ENCODE results near the gene EEPD1.

The EEPD1 gene

DNA sequence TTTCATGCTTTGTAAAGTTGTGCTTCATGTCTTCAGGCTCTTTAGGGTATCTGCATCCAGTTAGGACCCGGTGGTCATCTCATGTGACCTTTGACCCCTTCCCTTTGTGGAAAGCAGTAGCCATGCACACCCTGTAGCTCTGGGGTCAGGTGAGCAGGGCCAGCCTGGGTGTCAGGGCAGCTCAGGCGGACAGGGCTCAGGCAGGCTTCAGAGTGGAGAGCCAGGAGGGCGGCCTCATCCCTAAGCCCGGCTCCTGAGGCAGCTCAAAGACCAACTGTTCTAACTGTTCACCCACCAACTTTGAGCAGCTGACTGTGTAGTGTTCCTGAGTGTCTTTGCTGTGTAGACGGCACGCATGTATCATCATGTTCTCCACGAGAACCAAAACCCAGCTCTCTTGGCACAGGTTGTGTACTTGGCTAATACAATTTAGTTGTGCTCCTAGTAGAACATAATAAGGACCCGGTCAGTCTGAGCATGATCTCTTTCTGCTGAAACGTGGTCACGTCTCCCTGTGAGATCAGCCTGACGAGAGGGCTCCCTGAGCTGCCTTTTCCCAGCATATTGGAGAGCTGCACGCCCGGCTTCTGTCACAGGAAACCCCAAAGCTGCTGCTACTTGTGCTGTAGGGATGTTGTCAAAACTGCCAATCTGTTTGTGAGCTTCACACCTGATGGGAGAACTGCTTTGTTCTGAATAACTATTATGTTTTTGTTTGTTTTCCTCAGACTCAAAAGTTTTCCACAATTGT, 30.0 kb downstream of the EEPD1 start:
- H3K4me3 ChIP-seq (ENCODE audit: low read depth, low read length): no peak overlapping the region
- peaks cover 5% of the 10 kb centered on the region; the same call in 1 of the 2 replicates for H3K4me1 ChIP-seq (ENCODE audit: control insufficient read depth, insufficient read depth, low read length)
- H3K9me3 ChIP-seq (ENCODE audit: control insufficient read depth, insufficient read depth, low read depth, low read length): no peaks in the 10 kb centered on the region
- H3K27me3 ChIP-seq (ENCODE audit: control insufficient read depth, insufficient read depth, low read length): no peaks in the 10 kb centered on the region
- no peak overlapping the region for H3K27ac ChIP-seq (ENCODE audit: low read depth, low read length)
- H3K36me3 ChIP-seq (ENCODE audit: control insufficient read depth, insufficient read depth, low read length): no peaks in the 10 kb centered on the region
- H3K9ac ChIP-seq (ENCODE audit: low read length): no peak overlapping the region

DNA sequence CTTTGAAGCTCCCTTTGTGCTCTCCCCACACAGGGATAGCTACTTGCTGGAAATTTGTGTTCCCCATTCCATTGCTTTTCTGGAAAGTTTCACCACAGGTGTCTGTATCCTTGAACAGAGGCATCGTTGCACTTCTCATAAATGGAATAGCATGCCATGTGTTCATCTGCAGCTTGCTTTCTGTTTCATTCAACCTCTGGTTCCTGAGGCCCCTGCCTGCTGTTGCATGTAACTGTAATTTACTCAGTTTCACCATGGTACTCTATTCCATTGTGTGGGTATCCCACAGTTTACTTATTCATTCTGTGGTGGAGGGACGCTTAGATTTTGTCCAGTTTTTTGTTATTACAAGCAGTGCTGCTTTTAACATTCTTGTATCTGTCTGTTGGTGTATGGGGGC, 32.0 kb downstream of the EEPD1 start:
- no peaks in the 10 kb centered on the region for H3K27me3 ChIP-seq (ENCODE audit: control insufficient read depth, insufficient read depth, low read length)
- H3K4me3 ChIP-seq (ENCODE audit: low read depth, low read length): no peak overlapping the region
- no peaks in the 10 kb centered on the region for H3K36me3 ChIP-seq (ENCODE audit: control insufficient read depth, insufficient read depth, low read length)
- no peaks in the 10 kb centered on the region for H3K9me3 ChIP-seq (ENCODE audit: control insufficient read depth, insufficient read depth, low read depth, low read length)
- H3K27ac ChIP-seq (ENCODE audit: low read depth, low read length): no peak overlapping the region
- H3K9ac ChIP-seq (ENCODE audit: low read length): no peak overlapping the region
- peaks cover 9% of the 10 kb centered on the region; the same call in 1 of the 2 replicates for H3K4me1 ChIP-seq (ENCODE audit: control insufficient read depth, insufficient read depth, low read length)

DNA sequence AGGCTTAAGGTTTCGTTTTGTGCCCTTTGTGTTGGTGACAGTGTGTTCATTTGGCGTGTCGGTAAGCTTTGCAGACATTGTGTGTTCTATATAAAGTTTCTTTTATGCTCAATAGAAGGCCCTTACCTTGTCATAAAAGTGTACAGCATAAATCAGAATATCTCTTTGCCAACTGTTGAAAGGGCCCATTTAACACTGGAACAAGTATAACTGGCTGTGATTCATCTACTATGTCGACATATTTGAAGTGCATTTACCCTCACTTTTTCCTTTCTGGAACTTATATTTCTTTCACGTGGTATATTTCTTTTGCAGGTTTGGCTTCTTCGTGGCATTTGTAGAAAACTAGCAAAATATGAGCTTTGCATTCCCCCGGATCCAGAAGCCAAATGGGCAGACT, 32.7 kb downstream of the EEPD1 start:
- Histone ChIP-seq H3K36me3 (ENCODE audit: control insufficient read depth, insufficient read depth, low read length) (no peaks in the 10 kb centered on the region), H3K4me3 (ENCODE audit: low read depth, low read length) (no peak overlapping the region), H3K9me3 (ENCODE audit: control insufficient read depth, insufficient read depth, low read depth, low read length) (no peaks in the 10 kb centered on the region), H3K4me1 (ENCODE audit: control insufficient read depth, insufficient read depth, low read length) (peaks cover 9% of the 10 kb centered on the region; the same call in 1 of the 2 replicates), H3K27ac (ENCODE audit: low read depth, low read length) (no peak overlapping the region), H3K9ac (ENCODE audit: low read length) (no peak overlapping the region), H3K27me3 (ENCODE audit: control insufficient read depth, insufficient read depth, low read length) (no peaks in the 10 kb centered on the region)

DNA sequence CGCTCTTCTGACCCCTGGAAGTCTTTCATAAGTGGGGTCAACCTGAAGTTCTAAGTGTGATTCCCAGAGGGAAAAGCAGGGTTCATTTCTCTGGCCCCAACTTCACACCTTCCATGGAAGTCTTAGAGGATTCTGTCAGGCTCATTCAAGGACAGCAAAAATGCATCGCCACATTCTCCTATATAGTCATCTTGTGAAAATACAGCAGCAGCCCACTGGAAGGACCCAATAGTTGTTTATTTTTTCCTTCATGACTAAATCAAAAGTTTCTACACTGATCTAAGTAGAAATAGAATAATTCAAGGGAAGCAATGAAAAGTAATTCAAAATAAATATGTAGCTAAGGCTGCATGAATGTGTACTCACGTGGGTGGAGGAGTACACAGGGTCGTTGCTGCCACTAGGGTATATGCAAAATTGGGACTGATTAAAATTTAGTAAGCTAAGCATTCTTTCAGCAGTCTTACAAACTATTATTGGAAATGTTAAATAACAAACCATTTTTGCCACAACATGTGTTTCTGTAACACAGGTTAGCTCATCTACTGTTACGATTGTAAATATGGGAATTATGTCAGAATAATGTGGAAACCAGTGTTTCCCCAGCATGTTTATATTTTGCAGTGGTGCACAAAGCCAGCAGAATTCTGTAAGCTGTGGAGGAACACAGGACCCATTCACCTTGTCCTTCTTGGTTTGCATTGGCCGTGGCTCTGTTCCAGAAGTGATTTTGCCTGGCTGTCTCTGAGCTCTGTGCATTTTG, 33.5 kb downstream of the EEPD1 start:
- Histone ChIP-seq H3K36me3 (ENCODE audit: control insufficient read depth, insufficient read depth, low read length) (no peaks in the 10 kb centered on the region), H3K9ac (ENCODE audit: low read length) (no peak overlapping the region), H3K27ac (ENCODE audit: low read depth, low read length) (no peak overlapping the region), H3K27me3 (ENCODE audit: control insufficient read depth, insufficient read depth, low read length) (no peaks in the 10 kb centered on the region), H3K9me3 (ENCODE audit: control insufficient read depth, insufficient read depth, low read depth, low read length) (no peaks in the 10 kb centered on the region), H3K4me1 (ENCODE audit: control insufficient read depth, insufficient read depth, low read length) (peaks cover 9% of the 10 kb centered on the region; the same call in 1 of the 2 replicates), H3K4me3 (ENCODE audit: low read depth, low read length) (no peak overlapping the region)

DNA sequence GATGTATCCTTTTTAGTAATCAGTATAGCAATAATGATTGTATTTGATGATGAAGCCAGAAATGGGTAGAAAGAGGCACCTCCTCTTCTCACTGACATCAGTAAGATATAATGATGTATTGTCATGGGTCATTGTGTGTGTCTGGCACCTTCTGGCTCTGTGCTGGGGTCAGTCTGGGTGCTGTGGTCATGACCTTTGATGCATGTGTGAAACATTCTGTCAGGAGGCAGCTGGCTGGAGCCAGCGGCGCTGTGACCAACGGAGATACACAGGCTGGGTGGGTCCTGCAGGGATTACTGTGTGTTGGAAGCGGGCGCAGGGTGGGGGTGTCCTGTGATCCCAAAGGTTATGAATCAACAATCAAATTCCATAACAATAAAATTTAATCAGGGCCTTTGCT, 35.2 kb downstream of the EEPD1 start:
- Histone ChIP-seq H3K4me1 (ENCODE audit: control insufficient read depth, insufficient read depth, low read length) (peaks cover 4% of the 10 kb centered on the region; the same call in 1 of the 2 replicates), H3K27me3 (ENCODE audit: control insufficient read depth, insufficient read depth, low read length) (no peaks in the 10 kb centered on the region), H3K9ac (ENCODE audit: low read length) (no peak overlapping the region), H3K36me3 (ENCODE audit: control insufficient read depth, insufficient read depth, low read length) (no peaks in the 10 kb centered on the region), H3K4me3 (ENCODE audit: low read depth, low read length) (no peak overlapping the region), H3K9me3 (ENCODE audit: control insufficient read depth, insufficient read depth, low read depth, low read length) (no peaks in the 10 kb centered on the region), H3K27ac (ENCODE audit: low read depth, low read length) (no peak overlapping the region)

DNA sequence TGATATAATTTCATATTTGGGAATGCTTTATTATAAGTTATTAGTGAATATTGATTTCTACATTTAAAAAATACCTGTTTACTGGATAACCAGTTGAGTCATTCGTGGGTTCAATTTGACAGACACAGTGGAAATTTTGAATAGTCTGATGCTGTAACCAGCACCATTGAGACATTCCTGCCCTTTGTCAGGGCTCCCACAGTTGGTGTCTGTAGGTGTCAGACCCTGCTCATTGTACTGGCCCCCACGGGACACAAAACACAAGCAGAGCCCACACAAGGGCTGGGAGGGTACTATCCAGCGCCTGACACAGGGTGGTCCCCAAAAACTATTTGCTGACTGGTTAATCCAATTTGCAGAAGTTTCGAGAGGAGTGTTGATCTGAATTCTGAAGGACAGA, 35.9 kb downstream of the EEPD1 start:
- no peak overlapping the region for H3K27ac ChIP-seq (ENCODE audit: low read depth, low read length)
- no peaks in the 10 kb centered on the region for H3K9me3 ChIP-seq (ENCODE audit: control insufficient read depth, insufficient read depth, low read depth, low read length)
- no peaks in the 10 kb centered on the region for H3K36me3 ChIP-seq (ENCODE audit: control insufficient read depth, insufficient read depth, low read length)
- no peak overlapping the region for H3K9ac ChIP-seq (ENCODE audit: low read length)
- no peaks in the 10 kb centered on the region for H3K27me3 ChIP-seq (ENCODE audit: control insufficient read depth, insufficient read depth, low read length)
- H3K4me3 ChIP-seq (ENCODE audit: low read depth, low read length): no peak overlapping the region
- H3K4me1 ChIP-seq (ENCODE audit: control insufficient read depth, insufficient read depth, low read length): 0 out of 2 replicates have a peak, but pooled peaks cover 4% of the 10 kb centered on the region

DNA sequence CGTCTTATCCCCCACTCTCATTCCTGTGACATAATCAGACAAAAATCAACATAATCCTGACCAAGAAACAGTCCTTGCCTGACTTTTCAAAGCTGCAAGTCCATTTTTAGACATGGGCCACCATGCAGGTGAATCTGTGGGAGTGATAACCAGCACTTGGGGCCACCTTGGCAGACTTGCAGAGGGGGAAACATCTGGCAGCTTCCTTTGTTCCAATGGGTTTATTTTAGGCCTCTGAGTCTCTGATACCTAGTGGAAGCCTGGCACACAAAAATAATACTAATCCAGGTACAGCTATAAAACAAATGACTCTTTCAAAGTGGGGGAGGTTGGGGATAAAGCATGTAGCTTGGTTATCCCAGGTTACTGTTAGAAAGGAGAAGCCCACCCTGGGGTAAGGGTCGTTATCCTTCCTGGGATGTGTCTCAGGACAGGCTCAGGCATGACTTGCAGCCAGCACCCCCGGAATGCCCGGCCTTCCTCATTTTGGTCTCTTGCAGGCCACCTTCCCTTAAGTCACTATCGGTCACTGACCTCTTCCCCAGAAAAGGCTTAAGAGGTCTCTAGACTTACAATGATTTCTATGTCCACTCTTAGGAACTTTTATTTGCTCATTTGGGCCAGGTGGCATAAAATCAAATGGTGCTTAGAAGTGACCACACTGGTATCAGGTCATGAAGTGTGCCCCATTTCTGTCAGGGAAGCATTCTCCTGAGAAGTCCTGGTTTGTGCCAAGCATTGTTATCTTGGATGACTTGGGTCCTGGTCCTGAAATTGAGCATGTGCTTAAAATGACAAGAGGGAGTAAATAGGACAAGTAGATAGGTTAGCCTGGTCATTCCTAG, 37.6 kb downstream of the EEPD1 start:
- Histone ChIP-seq H3K9me3 (ENCODE audit: control insufficient read depth, insufficient read depth, low read depth, low read length) (no peaks in the 10 kb centered on the region), H3K9ac (ENCODE audit: low read length) (no peak overlapping the region), H3K27me3 (ENCODE audit: control insufficient read depth, insufficient read depth, low read length) (no peaks in the 10 kb centered on the region), H3K27ac (ENCODE audit: low read depth, low read length) (no peak overlapping the region), H3K36me3 (ENCODE audit: control insufficient read depth, insufficient read depth, low read length) (no peaks in the 10 kb centered on the region), H3K4me1 (ENCODE audit: control insufficient read depth, insufficient read depth, low read length) (0 out of 2 replicates have a peak, but pooled peaks cover 4% of the 10 kb centered on the region), H3K4me3 (ENCODE audit: low read depth, low read length) (no peak overlapping the region)

DNA sequence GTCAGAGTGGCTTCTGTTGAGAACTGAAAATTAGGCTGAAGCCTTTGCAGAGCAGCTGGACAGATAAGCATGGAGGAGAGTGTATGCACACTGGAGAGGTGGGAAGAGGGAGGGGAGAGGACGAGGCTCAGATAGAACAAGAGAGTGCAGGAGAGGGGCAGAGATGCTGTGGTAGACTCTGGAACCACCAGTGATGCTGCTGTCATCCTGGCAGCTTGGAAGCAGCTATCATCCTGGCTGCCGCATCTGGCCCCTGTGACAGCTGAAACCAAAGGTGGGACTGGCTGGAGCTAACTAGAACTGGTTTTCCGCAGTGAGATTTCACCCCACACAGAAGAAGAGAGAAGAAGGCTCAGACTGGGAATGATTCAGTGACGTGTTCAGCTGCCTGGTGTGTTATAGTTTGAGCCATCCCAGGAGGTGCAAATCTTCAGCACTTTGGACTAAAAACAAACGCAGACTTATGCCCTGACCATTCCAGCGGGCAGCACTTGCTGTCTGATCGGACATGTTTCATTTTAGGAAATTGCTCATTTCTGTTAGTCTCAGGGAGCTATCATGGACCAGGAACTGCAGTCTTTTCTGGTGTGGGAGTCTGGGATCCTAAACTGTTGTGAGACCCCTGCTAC, 38.4 kb downstream of the EEPD1 start:
- Histone ChIP-seq H3K9ac (ENCODE audit: low read length) (no peak overlapping the region), H3K36me3 (ENCODE audit: control insufficient read depth, insufficient read depth, low read length) (no peaks in the 10 kb centered on the region), H3K27me3 (ENCODE audit: control insufficient read depth, insufficient read depth, low read length) (no peaks in the 10 kb centered on the region), H3K27ac (ENCODE audit: low read depth, low read length) (no peak overlapping the region), H3K4me3 (ENCODE audit: low read depth, low read length) (no peak overlapping the region), H3K4me1 (ENCODE audit: control insufficient read depth, insufficient read depth, low read length) (0 out of 2 replicates have a peak, but pooled peaks cover 4% of the 10 kb centered on the region), H3K9me3 (ENCODE audit: control insufficient read depth, insufficient read depth, low read depth, low read length) (peaks cover 2% of the 10 kb centered on the region; the same call in 1 of the 2 replicates)

DNA sequence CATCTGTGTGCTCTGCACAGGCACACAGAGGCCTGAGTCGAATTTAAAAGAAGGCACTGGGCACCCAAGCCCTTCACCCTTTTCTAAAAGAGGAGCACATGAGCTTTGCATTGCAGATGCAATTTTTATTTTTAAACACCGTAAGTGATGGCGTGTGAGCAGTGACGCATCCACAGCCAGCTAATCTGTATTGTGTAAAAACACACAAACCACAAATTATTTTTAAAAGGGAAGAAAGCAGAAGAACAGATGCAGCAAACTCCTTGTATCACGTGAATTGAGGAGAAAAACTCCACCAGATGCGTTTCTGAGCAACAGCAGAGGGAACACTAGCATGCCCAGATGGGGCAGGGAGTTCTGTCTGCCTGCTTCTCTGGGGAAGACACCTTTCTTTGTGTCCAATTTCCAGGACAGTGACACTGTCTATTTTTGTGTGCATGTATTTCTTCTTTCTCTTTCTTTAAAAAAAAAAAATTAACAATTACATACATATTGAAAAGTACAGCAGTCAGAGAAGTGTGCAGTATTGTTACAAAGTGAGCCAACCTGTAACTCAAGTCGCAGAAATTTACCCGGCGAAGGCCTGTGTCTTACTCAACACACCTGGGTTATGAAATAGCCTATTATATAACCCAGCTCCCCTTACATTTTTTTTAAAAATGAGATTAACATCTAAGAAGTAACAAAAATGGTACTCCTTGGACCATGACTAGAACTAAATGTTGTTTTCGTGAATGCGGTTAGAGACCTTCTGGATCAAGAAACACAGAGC, 39.2 kb downstream of the EEPD1 start:
- H3K4me1 ChIP-seq (ENCODE audit: control insufficient read depth, insufficient read depth, low read length): 0 out of 2 replicates have a peak, but pooled peaks cover 4% of the 10 kb centered on the region
- no peak overlapping the region for H3K4me3 ChIP-seq (ENCODE audit: low read depth, low read length)
- H3K36me3 ChIP-seq (ENCODE audit: control insufficient read depth, insufficient read depth, low read length): no peaks in the 10 kb centered on the region
- H3K27me3 ChIP-seq (ENCODE audit: control insufficient read depth, insufficient read depth, low read length): no peaks in the 10 kb centered on the region
- no peak overlapping the region for H3K9ac ChIP-seq (ENCODE audit: low read length)
- H3K27ac ChIP-seq (ENCODE audit: low read depth, low read length): no peak overlapping the region
- H3K9me3 ChIP-seq (ENCODE audit: control insufficient read depth, insufficient read depth, low read depth, low read length): peaks cover 2% of the 10 kb centered on the region; the same call in 1 of the 2 replicates

DNA sequence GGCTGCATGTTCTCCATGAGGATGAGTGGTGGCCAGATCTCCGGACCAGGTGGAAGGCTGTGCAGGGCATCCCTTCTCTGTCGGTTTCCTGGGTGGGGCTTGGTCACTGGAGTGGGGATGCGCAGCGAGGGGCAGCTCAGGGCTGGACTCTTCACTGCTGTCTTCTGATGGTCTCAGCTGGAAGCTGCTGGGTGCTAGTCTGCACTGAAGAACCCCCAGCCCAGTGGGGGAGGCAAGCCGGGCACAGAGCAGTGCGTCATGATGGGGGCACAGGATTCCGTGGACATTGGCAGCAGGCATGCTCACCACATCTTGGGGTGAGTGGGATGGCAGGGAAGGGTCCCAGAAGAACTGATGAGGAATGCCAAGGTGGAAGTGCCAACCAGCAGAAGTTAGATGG, 39.8 kb downstream of the EEPD1 start:
- H3K36me3 ChIP-seq (ENCODE audit: control insufficient read depth, insufficient read depth, low read length): no peaks in the 10 kb centered on the region
- H3K4me1 ChIP-seq (ENCODE audit: control insufficient read depth, insufficient read depth, low read length): 0 out of 2 replicates have a peak, but pooled peaks cover 4% of the 10 kb centered on the region
- no peak overlapping the region for H3K4me3 ChIP-seq (ENCODE audit: low read depth, low read length)
- H3K9me3 ChIP-seq (ENCODE audit: control insufficient read depth, insufficient read depth, low read depth, low read length): peaks cover 2% of the 10 kb centered on the region; the same call in 1 of the 2 replicates
- no peaks in the 10 kb centered on the region for H3K27me3 ChIP-seq (ENCODE audit: control insufficient read depth, insufficient read depth, low read length)
- H3K9ac ChIP-seq (ENCODE audit: low read length): no peak overlapping the region
- H3K27ac ChIP-seq (ENCODE audit: low read depth, low read length): no peak overlapping the region
